Fibroblast of lung (primary cell): Measurements from ENCODE around the gene WASHC3. TPM values are rescaled to one million over a fixed set of nuclear protein-coding genes. Genes with fewer than 3 reads are reported as not detected.
"Not testable (repeated sequence)": the region's sequence is repeated elsewhere in the genome, so short reads cannot be mapped to it uniquely, and the experiment has no call there.

Experiments used
- DNase-seq, 2 donors: peaks; one replicate each; pipeline versions ENCODE4 v3.0.0 to v3.0.0-alpha.2; 2010; ENCODE audit warnings: low read depth in 2 of 2
- H2AFZ ChIP-seq: 2 replicates; pipeline ENCODE4 v1.5.1; 2012; ENCODE audit warnings: low read length, control low read depth, inconsistent platforms
- H3K27ac ChIP-seq: 2 replicates; pipeline ENCODE4 v1.5.1; 2011; ENCODE audit warnings: low read length, control low read depth; ENCODE audit not compliant: insufficient read depth
- H3K27me3 ChIP-seq: 2 replicates; pipeline ENCODE4 v1.5.1; 2011; ENCODE audit warnings: mild to moderate bottlenecking, low read length; ENCODE audit not compliant: control insufficient read depth, insufficient read depth
- H3K36me3 ChIP-seq: 2 replicates; pipeline ENCODE4 v1.5.1; 2011; ENCODE audit warnings: low read length; ENCODE audit not compliant: control insufficient read depth, insufficient read depth
- H3K4me1 ChIP-seq: 2 replicates; pipeline ENCODE4 v1.5.1; 2011; ENCODE audit warnings: low read length; ENCODE audit not compliant: control insufficient read depth, insufficient read depth; ENCODE audit errors: extremely low read depth
- H3K4me2 ChIP-seq: 2 replicates; pipeline ENCODE4 v1.5.1; 2011; ENCODE audit warnings: low read length, control low read depth; ENCODE audit not compliant: insufficient read depth; ENCODE audit errors: extremely low read depth
- H3K4me3 ChIP-seq, 4 experiments: fragments of 200-600 bp in 1 of 4; sonication (generic) in 1 of 4; replicated peaks in 1 of 4; 2 replicates each; pipeline ENCODE4 v1.5.1; 2011 to 2016; ENCODE audit warnings: low read length in 4 of 4, low read depth in 3 of 4, mild to moderate bottlenecking in 3 of 4, control low read depth in 2 of 4, inconsistent platforms in 1 of 4, mixed read lengths in 1 of 4; ENCODE audit not compliant: insufficient read depth in 1 of 4; ENCODE audit errors: control extremely low read depth in 1 of 4
- H3K79me2 ChIP-seq: 2 replicates; pipeline ENCODE4 v1.5.1; 2012; ENCODE audit warnings: mild to moderate bottlenecking, low read length, inconsistent platforms; ENCODE audit not compliant: control insufficient read depth, insufficient read depth
- H3K9ac ChIP-seq: 2 replicates; pipeline ENCODE4 v1.5.1; 2011; ENCODE audit warnings: mild to moderate bottlenecking, low read length, control low read depth; ENCODE audit not compliant: insufficient read depth
- H3K9me3 ChIP-seq: 2 replicates; pipeline ENCODE4 v1.5.1; 2012; ENCODE audit warnings: low read depth, low read length; ENCODE audit not compliant: control insufficient read depth, insufficient read depth
- H4K20me1 ChIP-seq: 2 replicates; pipeline ENCODE4 v1.5.1; 2011; ENCODE audit warnings: low read length; ENCODE audit not compliant: control insufficient read depth, insufficient read depth; ENCODE audit errors: extremely low read depth
- EZH2 ChIP-seq: IDR thresholded peaks from 2 replicates; pipeline ENCODE4 v1.5.1; 2012; ENCODE audit warnings: low read length, control low read depth, mild to moderate bottlenecking; ENCODE audit errors: missing control alignments
- polyA plus RNA-seq, 2 donors: library from polyadenylated mRNA; depleted of rRNA in 1 of 2; stranded (reverse) in 1 of 2; unstranded in 1 of 2; fragments of >200 nt; gene quantifications; 2 replicates each; pipeline ENCODE4 v1.2.1, GENCODE V29; 2011 to 2012; ENCODE audit warnings: missing spikeins in 1 of 2
- total RNA-seq: library from RNA; depleted of rRNA; stranded (reverse); fragments of >200 nt; gene quantifications from 2 replicates; pipeline ENCODE4 v1.2.1, GENCODE V29; 2014
- TF ChIP-seq, protein P1 (sequence below), 2 donors: IDR thresholded peaks in 1 of 2; conservative IDR thresholded peaks in 1 of 2; 1 replicate in 1 of 2; 2 replicates in 1 of 2; pipeline ENCODE4 v1.5.1; 2011 to 2012; ENCODE audit warnings: low read length in 2 of 2, control low read depth in 1 of 2, inconsistent platforms in 1 of 2, low read depth in 1 of 2, mild to moderate bottlenecking in 1 of 2

The WASHC3 gene
- total and polyA plus RNA-seq, 2 donors (not counting 1 experiment from before 2014, with no cell fraction given): 97.5 to 149 TPM

DNA sequence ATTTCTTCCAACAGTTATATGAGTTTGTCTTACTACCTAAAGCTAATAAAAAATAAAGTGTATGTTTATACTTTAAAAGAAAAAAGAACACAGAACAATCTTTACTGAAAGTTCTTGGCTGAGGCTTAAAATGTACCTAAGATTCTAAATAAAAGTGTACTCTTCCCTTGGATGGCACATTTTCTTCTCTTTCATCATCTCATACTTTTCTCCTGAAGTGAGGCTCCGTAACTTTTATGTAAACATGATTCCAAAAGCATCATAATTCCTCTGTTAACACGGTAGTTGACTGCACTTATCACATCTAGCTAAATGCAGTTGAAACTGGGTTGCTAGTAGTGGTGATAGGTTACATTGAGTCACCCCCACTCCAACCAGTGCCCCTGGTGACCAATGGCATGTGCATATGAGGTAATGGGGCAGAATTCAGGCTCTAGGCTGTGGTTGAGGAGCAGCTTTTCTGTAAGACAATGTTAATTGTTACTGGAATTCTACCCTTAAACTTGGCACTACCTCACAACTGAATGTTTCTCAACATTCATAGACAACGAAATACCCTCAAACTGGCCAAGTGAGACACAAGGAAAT is 38.4 kb downstream of the WASHC3 start:
- Histone ChIP-seq H3K27me3 (no peaks in the 10 kb centered on the region), H3K4me1 (no peaks in the 10 kb centered on the region), H2AFZ (no peak overlapping the region), H3K27ac (no peak overlapping the region), H3K9me3 (no peaks in the 10 kb centered on the region), H3K4me2 (no peak overlapping the region), H3K36me3 (peaks cover 3% of the 10 kb centered on the region), H3K79me2 (no peaks in the 10 kb centered on the region), H4K20me1 (no peaks in the 10 kb centered on the region), H3K4me3 (no peak overlapping the region), H3K9ac (no peak overlapping the region)
- peak; percentile 46 to 86 for DNase-seq
- TF ChIP-seq, protein P1, sequence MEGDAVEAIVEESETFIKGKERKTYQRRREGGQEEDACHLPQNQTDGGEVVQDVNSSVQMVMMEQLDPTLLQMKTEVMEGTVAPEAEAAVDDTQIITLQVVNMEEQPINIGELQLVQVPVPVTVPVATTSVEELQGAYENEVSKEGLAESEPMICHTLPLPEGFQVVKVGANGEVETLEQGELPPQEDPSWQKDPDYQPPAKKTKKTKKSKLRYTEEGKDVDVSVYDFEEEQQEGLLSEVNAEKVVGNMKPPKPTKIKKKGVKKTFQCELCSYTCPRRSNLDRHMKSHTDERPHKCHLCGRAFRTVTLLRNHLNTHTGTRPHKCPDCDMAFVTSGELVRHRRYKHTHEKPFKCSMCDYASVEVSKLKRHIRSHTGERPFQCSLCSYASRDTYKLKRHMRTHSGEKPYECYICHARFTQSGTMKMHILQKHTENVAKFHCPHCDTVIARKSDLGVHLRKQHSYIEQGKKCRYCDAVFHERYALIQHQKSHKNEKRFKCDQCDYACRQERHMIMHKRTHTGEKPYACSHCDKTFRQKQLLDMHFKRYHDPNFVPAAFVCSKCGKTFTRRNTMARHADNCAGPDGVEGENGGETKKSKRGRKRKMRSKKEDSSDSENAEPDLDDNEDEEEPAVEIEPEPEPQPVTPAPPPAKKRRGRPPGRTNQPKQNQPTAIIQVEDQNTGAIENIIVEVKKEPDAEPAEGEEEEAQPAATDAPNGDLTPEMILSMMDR (conservative IDR thresholded peaks at IDR 0.05 in 1 of 2, IDR thresholded peaks at IDR 0.05 in 1 of 2; ENCODE audit: low read depth in 1 of 2, low read length in 2 of 2): no peak
- no peak for TF ChIP-seq EZH2

DNA sequence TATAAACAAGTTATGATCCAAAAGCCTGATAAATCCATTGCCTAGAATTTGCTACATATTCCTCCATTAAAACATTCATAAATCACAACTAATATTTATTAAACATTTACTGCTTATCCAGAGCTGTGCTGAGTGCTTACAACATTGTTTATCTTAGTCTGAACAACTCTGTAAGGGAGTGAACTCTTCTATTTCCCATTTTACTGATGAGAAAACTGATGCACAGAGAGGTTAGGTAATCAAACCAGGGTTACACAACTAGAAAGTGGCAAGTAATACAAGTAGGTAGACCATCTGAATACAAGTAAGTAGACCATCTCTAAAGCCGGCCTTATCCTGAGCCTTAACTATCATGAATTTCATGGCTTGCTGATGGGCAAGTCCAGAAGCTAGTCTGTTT is 39.5 kb downstream of the WASHC3 start:
- H3K9me3 ChIP-seq: no peaks in the 10 kb centered on the region
- no peaks in the 10 kb centered on the region for H3K27me3 ChIP-seq
- no peaks in the 10 kb centered on the region for H3K4me1 ChIP-seq
- H3K79me2 ChIP-seq: no peaks in the 10 kb centered on the region
- TF ChIP-seq, protein P1 (conservative IDR thresholded peaks at IDR 0.05 in 1 of 2, IDR thresholded peaks at IDR 0.05 in 1 of 2; ENCODE audit: low read depth in 1 of 2, low read length in 2 of 2): no peak
- no peak for TF ChIP-seq EZH2
- H3K9ac ChIP-seq: no peak overlapping the region
- no peak overlapping the region for H3K4me2 ChIP-seq
- no peak for DNase-seq
- no peaks in the 10 kb centered on the region for H4K20me1 ChIP-seq
- H2AFZ ChIP-seq: no peak overlapping the region
- H3K27ac ChIP-seq: no peak overlapping the region
- H3K4me3 ChIP-seq: no peak overlapping the region
- H3K36me3 ChIP-seq: peaks cover 3% of the 10 kb centered on the region

DNA sequence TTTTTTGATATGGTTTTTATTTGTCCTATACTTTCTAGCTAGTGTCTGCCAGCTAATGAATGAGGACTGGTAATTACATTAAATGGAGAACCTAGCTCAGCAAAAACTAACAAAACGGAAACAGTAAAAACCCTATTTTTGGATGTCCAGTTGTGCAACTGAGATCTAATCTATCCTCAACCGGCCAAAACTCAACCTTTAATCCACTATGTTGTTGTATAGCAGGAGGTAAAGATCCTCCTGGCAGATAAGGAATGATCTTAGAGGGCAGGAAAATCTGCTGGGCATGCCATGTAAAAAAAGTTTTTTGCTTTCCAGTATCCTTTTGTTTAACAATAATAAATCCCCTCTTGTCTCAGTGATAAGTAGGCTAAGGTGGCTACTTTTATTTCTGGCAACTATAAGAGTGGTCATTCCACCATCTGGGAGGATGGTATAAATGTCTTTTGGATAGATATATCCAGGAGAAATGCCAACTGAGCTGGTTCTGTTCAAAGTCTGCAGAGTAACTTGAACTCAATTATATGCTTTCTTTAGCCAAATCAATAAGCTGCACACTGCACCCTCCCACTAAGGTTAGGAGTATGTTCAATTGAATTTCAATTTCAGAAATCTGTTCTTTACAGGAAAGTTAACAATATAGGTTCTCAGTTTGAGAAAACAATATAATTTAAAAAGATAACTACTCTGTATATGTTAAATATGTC is 40.1 kb downstream of the WASHC3 start:
- Histone ChIP-seq H2AFZ (no peak overlapping the region), H3K27ac (no peak overlapping the region), H3K36me3 (peaks cover 3% of the 10 kb centered on the region), H3K79me2 (no peaks in the 10 kb centered on the region), H3K9ac (no peak overlapping the region), H3K4me3 (no peak overlapping the region), H4K20me1 (no peaks in the 10 kb centered on the region), H3K27me3 (no peaks in the 10 kb centered on the region), H3K9me3 (no peaks in the 10 kb centered on the region), H3K4me2 (no peak overlapping the region), H3K4me1 (no peaks in the 10 kb centered on the region)
- TF ChIP-seq, protein P1 (conservative IDR thresholded peaks at IDR 0.05 in 1 of 2, IDR thresholded peaks at IDR 0.05 in 1 of 2; ENCODE audit: low read depth in 1 of 2, low read length in 2 of 2): no peak
- no peak for TF ChIP-seq EZH2
- no peak for DNase-seq

DNA sequence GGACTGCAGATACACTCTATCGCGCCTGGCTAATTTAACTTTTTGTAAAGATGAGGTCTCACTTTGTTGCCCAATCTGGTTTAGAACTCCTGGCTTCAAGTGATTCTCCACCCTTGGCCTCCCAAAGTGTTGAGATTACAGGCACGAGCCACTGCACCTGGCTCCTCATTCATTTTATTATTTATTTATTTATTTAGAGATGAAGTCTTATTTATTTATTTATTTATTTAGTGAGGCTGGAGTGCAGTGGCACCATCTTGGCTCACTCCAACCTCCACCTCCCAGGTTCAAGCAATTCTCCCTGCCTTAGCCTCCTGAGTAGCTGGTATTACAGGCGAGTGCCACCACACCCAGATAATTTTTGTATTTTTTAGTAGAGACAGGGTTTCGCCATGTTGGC is 43.2 kb downstream of the WASHC3 start:
- DNase-seq, H3K4me3 ChIP-seq, H4K20me1 ChIP-seq, H3K9ac ChIP-seq, H3K27ac ChIP-seq, H3K9me3 ChIP-seq, H3K4me1 ChIP-seq, H3K4me2 ChIP-seq, H3K27me3 ChIP-seq, H2AFZ ChIP-seq, H3K79me2 ChIP-seq, H3K36me3 ChIP-seq: not testable (repeated sequence)
